ENCODE results near the gene SCG2.
"Not testable (repeated sequence)": the region's sequence is repeated elsewhere in the genome, so short reads cannot be mapped to it uniquely, and the experiment has no call there.

SCG2 gene

DNA sequence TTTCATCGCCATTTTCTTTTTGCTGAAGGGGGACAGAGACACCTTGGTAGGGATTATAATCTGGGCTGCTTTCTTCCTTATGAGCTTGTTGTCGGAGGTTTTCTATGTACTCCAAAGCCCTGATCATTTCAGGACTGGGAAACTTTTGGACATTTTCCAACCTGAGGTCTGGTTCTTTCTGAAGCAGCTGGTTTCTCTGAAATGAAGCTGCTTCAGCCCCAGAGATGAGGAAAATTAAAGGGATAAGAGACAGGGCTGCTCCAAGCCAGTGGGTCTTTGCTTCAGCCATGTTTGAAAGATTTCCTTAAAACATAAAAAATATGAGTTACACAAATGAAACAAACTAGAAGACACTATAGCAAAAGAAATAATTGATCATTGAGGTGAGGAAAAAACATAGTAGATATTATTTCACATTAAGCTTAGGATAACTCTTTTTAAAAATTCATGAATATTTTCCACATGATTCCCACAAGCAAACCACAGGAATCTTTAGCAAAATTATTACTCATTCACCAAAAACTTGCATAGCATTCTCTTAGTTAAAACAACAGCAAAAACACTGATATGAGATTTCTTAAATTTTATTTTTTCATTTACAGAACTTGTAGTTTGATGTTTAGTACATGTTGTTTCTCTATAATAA, 3.0 kb downstream of the SCG2 start:
- no peak overlapping the region for H3K27ac ChIP-seq
- TF ChIP-seq, protein P1, sequence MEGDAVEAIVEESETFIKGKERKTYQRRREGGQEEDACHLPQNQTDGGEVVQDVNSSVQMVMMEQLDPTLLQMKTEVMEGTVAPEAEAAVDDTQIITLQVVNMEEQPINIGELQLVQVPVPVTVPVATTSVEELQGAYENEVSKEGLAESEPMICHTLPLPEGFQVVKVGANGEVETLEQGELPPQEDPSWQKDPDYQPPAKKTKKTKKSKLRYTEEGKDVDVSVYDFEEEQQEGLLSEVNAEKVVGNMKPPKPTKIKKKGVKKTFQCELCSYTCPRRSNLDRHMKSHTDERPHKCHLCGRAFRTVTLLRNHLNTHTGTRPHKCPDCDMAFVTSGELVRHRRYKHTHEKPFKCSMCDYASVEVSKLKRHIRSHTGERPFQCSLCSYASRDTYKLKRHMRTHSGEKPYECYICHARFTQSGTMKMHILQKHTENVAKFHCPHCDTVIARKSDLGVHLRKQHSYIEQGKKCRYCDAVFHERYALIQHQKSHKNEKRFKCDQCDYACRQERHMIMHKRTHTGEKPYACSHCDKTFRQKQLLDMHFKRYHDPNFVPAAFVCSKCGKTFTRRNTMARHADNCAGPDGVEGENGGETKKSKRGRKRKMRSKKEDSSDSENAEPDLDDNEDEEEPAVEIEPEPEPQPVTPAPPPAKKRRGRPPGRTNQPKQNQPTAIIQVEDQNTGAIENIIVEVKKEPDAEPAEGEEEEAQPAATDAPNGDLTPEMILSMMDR (conservative IDR thresholded peaks at IDR 0.05), result no peak

- TF ChIP-seq, protein P1 (conservative IDR thresholded peaks at IDR 0.05), result no peak
- H3K27ac ChIP-seq, result no peak overlapping the region
These were observed 5.1 kb downstream of the SCG2 start for GRCh38 chr2:223597076-223597475.

DNA sequence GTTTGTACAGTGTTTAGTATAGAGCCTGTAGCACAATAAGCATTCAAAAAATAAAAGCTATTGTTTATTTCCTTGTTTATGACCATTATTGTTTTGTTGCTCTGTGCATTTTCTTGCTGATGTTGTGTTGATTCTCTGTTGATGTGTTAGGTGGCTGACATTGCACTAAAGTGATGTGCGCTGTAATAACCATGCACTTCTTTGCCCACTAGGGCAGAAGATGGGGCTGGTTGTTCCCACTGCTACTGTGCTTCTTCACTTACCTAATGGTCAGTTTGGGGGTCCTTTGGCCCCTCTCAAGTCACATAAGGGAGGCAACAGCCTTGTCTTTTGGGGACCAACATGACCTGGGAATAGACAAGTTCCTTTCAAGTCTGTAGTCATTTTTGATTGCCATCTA, 6.0 kb downstream of the SCG2 start:
- TF ChIP-seq, protein P1 (conservative IDR thresholded peaks at IDR 0.05), result no peak
- no peak overlapping the region for H3K27ac ChIP-seq

DNA sequence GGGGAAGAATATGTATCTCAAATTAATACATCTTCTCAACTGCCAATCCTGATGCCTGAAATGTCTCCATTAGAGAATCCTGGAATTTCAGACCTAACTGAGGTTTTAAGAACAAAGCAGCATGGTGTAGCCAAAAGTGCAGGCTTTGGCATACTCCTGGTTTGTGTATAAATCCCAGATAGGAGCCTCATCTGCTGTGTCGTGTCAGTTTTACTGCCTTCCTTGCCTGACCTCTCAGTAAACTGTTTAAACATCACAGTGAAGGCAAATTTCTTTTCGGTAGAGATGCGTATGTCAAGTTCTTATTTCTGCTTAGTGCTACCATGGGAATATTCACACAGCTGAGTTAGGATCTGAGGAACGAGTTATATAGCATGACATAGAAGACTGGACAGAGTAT, 7.3 kb downstream of the SCG2 start:
- H3K27ac ChIP-seq, result no peak overlapping the region
- TF ChIP-seq, protein P1 (conservative IDR thresholded peaks at IDR 0.05), result no peak

- H3K27ac ChIP-seq, result no peak overlapping the region
- TF ChIP-seq, protein P1 (conservative IDR thresholded peaks at IDR 0.05), result no peak
These were observed 7.9 kb downstream of the SCG2 start for GRCh38 chr2:223594259-223594658.

DNA sequence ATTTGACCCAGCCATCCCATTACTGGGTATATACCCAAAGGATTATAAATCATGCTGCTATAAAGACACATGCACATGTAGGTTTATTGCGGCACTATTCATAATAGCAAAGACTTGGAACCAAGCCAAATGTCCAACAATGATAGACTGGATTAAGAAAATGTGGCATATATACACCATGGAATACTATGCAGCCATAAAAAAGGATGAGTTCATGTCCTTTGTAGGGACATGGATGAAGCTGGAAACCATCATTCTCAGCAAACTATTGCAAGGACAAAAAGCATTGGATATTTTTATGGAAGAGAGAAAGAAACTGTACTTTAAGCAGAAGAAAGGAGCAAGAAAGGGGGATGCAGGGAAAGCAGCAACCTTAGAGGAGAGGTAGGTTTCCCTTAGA, 9.5 kb downstream of the SCG2 start:
- H3K27ac ChIP-seq, result not testable (repeated sequence)

- TF ChIP-seq, protein P1 (conservative IDR thresholded peaks at IDR 0.05), result no peak
- no peak overlapping the region for H3K27ac ChIP-seq
These were observed 10.6 kb downstream of the SCG2 start for GRCh38 chr2:223591596-223591995.

DNA sequence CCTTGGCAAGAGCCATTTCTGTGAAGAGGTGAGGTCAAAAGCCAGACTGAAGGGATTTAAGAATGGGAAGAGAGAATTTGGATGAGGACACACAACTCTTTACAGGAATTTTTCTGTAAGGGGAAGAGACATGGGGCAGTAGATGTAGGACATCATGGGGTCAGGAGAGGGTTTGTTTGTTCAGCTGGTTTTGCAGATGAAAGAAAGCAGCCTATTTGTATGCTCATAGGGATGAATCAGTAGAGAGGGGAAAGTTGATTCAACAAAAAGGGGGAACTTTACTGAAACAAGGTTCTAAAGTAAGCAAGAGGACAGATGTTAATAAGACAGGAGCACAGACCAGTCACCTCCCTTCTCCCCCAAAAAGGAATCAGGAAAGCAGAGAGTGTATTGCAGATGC, 11.2 kb downstream of the SCG2 start:
- TF ChIP-seq, protein P1 (conservative IDR thresholded peaks at IDR 0.05), result no peak
- no peak overlapping the region for H3K27ac ChIP-seq
